Aorta (tissue), 5 donors: ENCODE data around the gene SLCO4A1. TPM values are rescaled to one million over a fixed set of nuclear protein-coding genes. Genes with fewer than 3 reads are reported as not detected.

ENCODE experiments used
- ATAC-seq: fragments of 200-7000 bp; cut with Tn5 transposase; one replicate; pipeline ENCODE4 v1.9.1; 2022; ENCODE audit warnings: moderate library complexity; ENCODE audit not compliant: low FRiP score
- DNase-seq, 2 donors: peaks; one replicate each; pipeline ENCODE4 v3.0.0-alpha.2; 2020
- H3K27ac ChIP-seq, 2 donors: one replicate each; pipeline ENCODE4 v1.5.1; 2013; ENCODE audit warnings: low read length in 2 of 2, mild to moderate bottlenecking in 2 of 2, moderate library complexity in 2 of 2, control low read depth in 1 of 2, inconsistent platforms in 1 of 2, low read depth in 1 of 2
- H3K27me3 ChIP-seq, 2 donors: one replicate each; pipeline ENCODE4 v1.6.1; 2013; ENCODE audit warnings: control low read depth in 1 of 2, low read length in 1 of 2, mild to moderate bottlenecking in 1 of 2, moderate library complexity in 1 of 2; ENCODE audit not compliant: insufficient read depth in 2 of 2, control insufficient read depth in 1 of 2
- H3K36me3 ChIP-seq, 2 donors: one replicate each; pipeline ENCODE4 v1.6.1; 2013; ENCODE audit warnings: control low read depth in 1 of 2, low read length in 1 of 2, mild to moderate bottlenecking in 1 of 2; ENCODE audit not compliant: insufficient read depth in 2 of 2, control insufficient read depth in 1 of 2
- H3K4me1 ChIP-seq, 2 donors: one replicate each; pipeline ENCODE4 v1.6.1; 2013; ENCODE audit warnings: low read length in 2 of 2, control low read depth in 1 of 2, mild to moderate bottlenecking in 1 of 2, moderate library complexity in 1 of 2; ENCODE audit not compliant: insufficient read depth in 2 of 2, control insufficient read depth in 1 of 2
- H3K4me3 ChIP-seq, 2 donors: one replicate each; pipeline ENCODE4 v1.5.1; 2013; ENCODE audit warnings: low read length in 2 of 2, control low read depth in 1 of 2, mild to moderate bottlenecking in 1 of 2
- H3K9me3 ChIP-seq: one replicate; pipeline ENCODE4 v1.6.1; 2013; ENCODE audit warnings: mild to moderate bottlenecking, low read length; ENCODE audit not compliant: control insufficient read depth
- WGBS, 2 donors: extraction: QIAGEN DNeasy Blood & Tissue Kit; methylation state at CpG; one replicate each; pipeline ENCODE4 v1.1.7; 2013; 5-methylcytosine and 5-hydroxymethylcytosine counted together
- intact Hi-C, 2 donors: fragments of 100-400 bp; cut with DNase I; formaldehyde crosslinking; loops; one replicate each; pipeline versions ENCODE4 v1.14.2 to v1.15.0; 2022
- polyA plus RNA-seq, 2 donors: library from polyadenylated mRNA; stranded (reverse); fragments of 200-250 nt; gene quantifications; one replicate each; pipeline ENCODE4 v1.2.3, GENCODE V29; 2013
- total RNA-seq, 2 donors: library from RNA; stranded (reverse); fragmentation: NEBNext Ultra II Directional; extraction: Animal tissue kit (Norgen Biotek cat#: 25700); gene quantifications; one replicate each; pipeline ENCODE4 v1.2.1, GENCODE V29; 2021
- donor health status: healthy with polysubstance abuse.
- donor health status: Bipolar disorder and iron deficiency.
- donor health status: DM: no; HTN: no; CAD: no.
- donor health status: DM: no; HTN: no; CAD: no.
- donor health status: DM: yes; HTN: yes; CAD: no.

Gene SLCO4A1
- total and polyA plus RNA-seq, 4 donors, result 1.0 to 14.6 (median 9.0) TPM

DNA sequence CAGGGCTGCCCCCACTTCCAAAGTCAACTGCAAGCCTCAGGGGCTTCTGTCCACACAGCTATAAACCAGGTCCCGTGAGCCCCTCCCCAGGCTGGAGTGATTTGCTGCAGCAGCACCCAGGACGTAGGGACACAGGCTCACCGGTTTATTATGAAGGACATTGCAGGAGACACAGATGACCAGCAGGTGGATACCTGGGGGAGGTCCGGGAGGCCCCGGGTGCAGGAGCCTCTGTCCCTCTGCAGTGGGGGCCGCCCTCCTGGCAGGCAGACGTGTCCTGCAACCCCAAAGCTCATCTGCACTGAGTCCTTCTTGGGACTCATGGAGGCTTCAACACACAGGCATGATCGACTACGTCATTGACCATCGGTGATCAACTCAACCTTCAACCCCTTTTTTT, 51.8 kb downstream of the SLCO4A1 start:
- ATAC-seq, result no peak
- Histone ChIP-seq H3K4me1 (no peaks in the 10 kb centered on the region), H3K27ac (no peak overlapping the region), H3K27me3 (no peaks in the 10 kb centered on the region), H3K9me3 (no peaks in the 10 kb centered on the region), H3K4me3 (no peak overlapping the region), H3K36me3 (no peaks in the 10 kb centered on the region)
- 68 to 73% methylated on average over 10 of the region's 10 CpGs for WGBS, 2 donors
- intact Hi-C loops, result loop anchor here in 1 of 2 donors (5.0 kb wide), 1 partner anchor 53 kb away; no protein-coding TSS in a partner anchor
- DNase-seq, result no peak

- DNase-seq (no peak), ATAC-seq (no peak)
- no peaks in the 10 kb centered on the region for H3K9me3 ChIP-seq
- intact Hi-C loops, result loop anchor here in 1 of 2 donors (5.0 kb wide), 1 partner anchor 52 kb away; no protein-coding TSS in a partner anchor
- no peak overlapping the region for H3K4me3 ChIP-seq
- H3K4me1 ChIP-seq, result no peaks in the 10 kb centered on the region
- no peak overlapping the region for H3K27ac ChIP-seq
- no peaks in the 10 kb centered on the region for H3K36me3 ChIP-seq
- WGBS, 2 donors, result 78 to 82% methylated on average over 15 of the region's 15 CpGs
- H3K27me3 ChIP-seq, result no peaks in the 10 kb centered on the region
Observed at GRCh38 chr20:62694868-62695267, 52.6 kb downstream of the SLCO4A1 start.

DNA sequence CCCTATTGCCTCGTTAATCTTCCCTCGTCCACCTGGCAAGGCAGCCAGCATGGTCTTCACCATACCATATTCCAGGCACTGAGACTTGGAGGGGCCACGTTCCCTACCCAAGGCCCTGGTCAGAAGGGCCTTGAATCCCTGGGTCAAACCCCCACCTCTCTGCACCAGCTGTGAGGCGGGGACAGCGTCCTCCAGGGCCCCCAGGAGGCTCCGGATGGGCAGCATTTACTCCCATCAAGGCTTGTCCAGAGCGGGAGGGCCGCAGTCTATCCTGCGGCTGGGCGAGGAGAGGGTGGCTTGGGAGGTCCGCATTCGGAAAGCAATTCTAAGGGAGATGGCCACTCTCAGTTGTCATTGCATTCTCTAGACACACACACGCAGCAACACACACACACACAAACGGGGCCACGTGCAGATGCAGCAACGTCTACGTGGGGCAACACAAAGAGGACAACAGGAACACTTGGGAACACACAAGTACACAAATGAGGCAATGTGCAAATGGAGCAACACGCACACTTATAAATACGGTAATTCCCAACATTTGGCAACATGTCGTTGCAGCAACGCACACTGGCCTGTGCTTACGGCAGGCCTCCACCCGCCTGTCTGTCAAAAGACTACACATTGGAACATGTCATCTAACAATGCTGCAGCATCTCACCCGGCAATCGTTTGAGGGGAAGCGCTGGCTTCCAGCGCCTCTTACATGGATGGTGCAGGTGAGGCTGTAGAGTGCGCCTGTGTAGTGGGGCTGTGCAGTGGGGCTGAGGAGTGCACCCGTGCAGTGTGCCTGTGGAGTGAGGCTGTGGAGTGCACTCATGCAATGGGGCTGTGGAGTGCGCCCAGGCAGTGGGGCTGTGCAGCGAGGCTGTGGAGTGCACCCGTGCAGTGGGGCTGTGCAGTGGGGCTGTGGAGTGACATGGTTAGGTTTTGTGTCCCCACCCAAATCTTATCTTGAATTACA, 53.4 kb downstream of the SLCO4A1 start:
- no peak for DNase-seq
- Histone ChIP-seq H3K27me3 (no peaks in the 10 kb centered on the region), H3K36me3 (no peaks in the 10 kb centered on the region), H3K4me1 (no peaks in the 10 kb centered on the region), H3K27ac (no peak overlapping the region), H3K9me3 (no peaks in the 10 kb centered on the region), H3K4me3 (no peak overlapping the region)
- intact Hi-C loops, result no loop called here
- no peak for ATAC-seq
- 85 to 89% methylated on average over 32 of the region's 32 CpGs for WGBS, 2 donors

- 81 to 84% methylated on average over 16 of the region's 16 CpGs for WGBS, 2 donors
- Histone ChIP-seq H3K9me3 (no peaks in the 10 kb centered on the region), H3K4me1 (no peaks in the 10 kb centered on the region), H3K27me3 (no peaks in the 10 kb centered on the region), H3K27ac (no peak overlapping the region), H3K36me3 (no peaks in the 10 kb centered on the region), H3K4me3 (no peak overlapping the region)
- intact Hi-C loops, result no loop called here
- DNase-seq (no peak), ATAC-seq (no peak)
Observed at GRCh38 chr20:62696434-62696957, 54.2 kb downstream of the SLCO4A1 start.

GRCh38 chr20:62696989-62697388, 54.7 kb downstream of the SLCO4A1 start:
- H3K4me3 ChIP-seq, result no peak overlapping the region
- H3K27ac ChIP-seq, result no peak overlapping the region
- no peaks in the 10 kb centered on the region for H3K9me3 ChIP-seq
- no peaks in the 10 kb centered on the region for H3K36me3 ChIP-seq
- DNase-seq (no peak), ATAC-seq (no peak)
- no peaks in the 10 kb centered on the region for H3K4me1 ChIP-seq
- whole genome bisulfite sequencing, 2 donors, result 87 to 92% methylated on average over 10 of the region's 10 CpGs
- intact Hi-C loops, result no loop called here
- H3K27me3 ChIP-seq, result no peaks in the 10 kb centered on the region

DNA sequence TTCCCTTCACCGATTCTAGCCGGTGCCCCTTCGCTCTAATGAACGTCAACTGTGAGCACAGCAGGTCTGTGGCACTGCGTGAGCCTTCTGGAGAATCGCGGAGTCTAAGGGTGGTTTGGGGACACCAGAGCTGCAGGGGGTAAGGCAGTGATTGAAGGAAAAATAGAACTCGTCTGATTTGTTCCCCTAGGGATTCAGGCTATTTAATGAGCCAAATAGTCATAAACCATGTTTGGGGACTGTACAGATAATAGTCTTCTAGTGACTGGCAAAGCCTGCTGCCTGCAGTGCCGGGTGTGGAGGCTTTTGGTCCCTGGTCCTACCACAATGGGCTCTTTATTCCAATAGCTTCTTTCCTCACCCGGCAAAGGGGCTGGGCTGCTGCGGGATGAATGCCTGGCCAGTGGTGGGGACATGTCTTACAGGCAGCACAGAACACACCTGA, 55.2 kb downstream of the SLCO4A1 start:
- Histone ChIP-seq H3K4me3 (no peak overlapping the region), H3K27ac (no peak overlapping the region), H3K36me3 (no peaks in the 10 kb centered on the region), H3K27me3 (no peaks in the 10 kb centered on the region), H3K9me3 (no peaks in the 10 kb centered on the region), H3K4me1 (no peaks in the 10 kb centered on the region)
- 80 to 83% methylated on average over 11 of the region's 11 CpGs for WGBS, 2 donors
- intact Hi-C loops, result no loop called here
- ATAC-seq (no peak), DNase-seq (no peak)

GRCh38 chr20:62698231-62698630, 55.9 kb downstream of the SLCO4A1 start:
- ATAC-seq, result no peak
- intact Hi-C loops, result no loop called here
- DNase-seq, result peak in 1 of 2 donors; percentile 32
- no peak overlapping the region for H3K4me3 ChIP-seq
- WGBS, 2 donors, result 93 to 94% methylated on average over 14 of the region's 14 CpGs
- H3K9me3 ChIP-seq, result no peaks in the 10 kb centered on the region
- H3K36me3 ChIP-seq, result no peaks in the 10 kb centered on the region
- H3K4me1 ChIP-seq, result no peaks in the 10 kb centered on the region
- no peaks in the 10 kb centered on the region for H3K27me3 ChIP-seq
- no peak overlapping the region for H3K27ac ChIP-seq

DNA sequence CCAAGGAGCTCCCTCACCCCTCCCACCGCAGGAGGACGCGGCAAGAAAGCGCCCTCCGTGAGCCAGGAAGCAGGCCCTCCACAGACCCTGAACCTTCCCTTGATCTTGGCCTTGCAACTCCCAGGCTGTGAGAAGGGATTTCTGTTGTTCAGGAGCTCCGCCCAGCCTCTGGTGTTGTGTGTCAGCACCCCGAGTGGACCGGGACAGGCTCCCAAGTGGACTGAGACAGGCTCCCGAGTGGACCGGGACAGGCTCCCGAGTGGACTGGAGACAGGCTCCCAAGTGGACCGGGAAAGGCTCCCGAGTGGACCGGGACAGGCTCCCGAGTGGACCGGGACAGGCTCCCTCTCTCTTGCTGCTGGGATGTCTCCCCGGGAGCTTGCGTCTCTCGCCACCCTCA, 57.0 kb downstream of the SLCO4A1 start:
- Histone ChIP-seq H3K27me3 (no peaks in the 10 kb centered on the region), H3K36me3 (no peaks in the 10 kb centered on the region), H3K4me1 (no peaks in the 10 kb centered on the region), H3K27ac (no peak overlapping the region), H3K4me3 (no peak overlapping the region), H3K9me3 (no peaks in the 10 kb centered on the region)
- 93 to 95% methylated on average over 19 of the region's 19 CpGs for WGBS, 2 donors
- DNase-seq (no peak), ATAC-seq (no peak)
- intact Hi-C loops, result no loop called here

DNA sequence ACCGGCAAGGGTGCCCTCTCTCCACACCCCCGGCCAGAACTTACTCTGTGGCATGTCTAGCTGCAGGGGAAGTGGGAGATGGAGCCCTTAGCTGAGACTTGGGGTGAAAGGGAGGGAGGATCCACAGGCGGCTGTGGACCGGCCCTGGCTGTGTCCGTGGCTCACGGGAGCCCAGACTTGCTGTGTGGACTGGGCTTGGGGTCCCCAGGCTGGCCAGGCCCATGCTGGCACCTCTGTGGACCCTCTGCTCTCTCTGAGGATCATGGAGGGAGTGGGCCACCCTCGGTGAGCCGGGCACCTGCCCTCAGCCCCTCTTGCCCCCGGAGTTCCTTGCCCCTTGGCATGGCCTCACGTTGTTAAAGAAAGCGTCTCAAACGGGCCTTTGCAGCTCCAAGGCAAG, 57.4 kb downstream of the SLCO4A1 start:
- DNase-seq (no peak), ATAC-seq (no peak)
- WGBS, 2 donors, result 88 to 90% methylated on average over 10 to 12 of the region's 12 CpGs
- H3K4me1 ChIP-seq, result no peaks in the 10 kb centered on the region
- intact Hi-C loops, result no loop called here
- no peak overlapping the region for H3K27ac ChIP-seq
- H3K27me3 ChIP-seq, result no peaks in the 10 kb centered on the region
- H3K36me3 ChIP-seq, result no peaks in the 10 kb centered on the region
- no peaks in the 10 kb centered on the region for H3K9me3 ChIP-seq
- H3K4me3 ChIP-seq, result no peak overlapping the region
